GM21515 (cell line): ENCODE results near the gene PAFAH2.
"Not testable (repeated sequence)": the region's sequence is repeated elsewhere in the genome, so short reads cannot be mapped to it uniquely, and the experiment has no call there.

Experiments used
- ATAC-seq: cut with Tn5 transposase; IDR thresholded peaks from one replicate; pipeline ENCODE4 v1.9.1; 2021; ENCODE audit not compliant: unreplicated experiment

PAFAH2 gene

GRCh38 chr1:25943511-25943910 is 54.4 kb downstream of the PAFAH2 start:
- ATAC-seq, result not testable (repeated sequence)

GRCh38 chr1:25936947-25937346 is 60.9 kb downstream of the PAFAH2 start:
- ATAC-seq, result no peak

GRCh38 chr1:25933479-25934365 is 64.1 kb downstream of the PAFAH2 start:
- no peak for ATAC-seq

- not testable (repeated sequence) for ATAC-seq
Observed at GRCh38 chr1:25932811-25933400, 65.0 kb downstream of the PAFAH2 start.

GRCh38 chr1:25932321-25932720 is 65.5 kb downstream of the PAFAH2 start:
- ATAC-seq, result no peak

- no peak for ATAC-seq
Observed at GRCh38 chr1:25929016-25929415, 68.8 kb downstream of the PAFAH2 start.

- no peak for ATAC-seq
Observed at GRCh38 chr1:25927521-25928265, 70.2 kb downstream of the PAFAH2 start.

- ATAC-seq, result no peak
Observed at GRCh38 chr1:25926731-25927496, 70.9 kb downstream of the PAFAH2 start.

GRCh38 chr1:25924454-25924853 is 73.4 kb downstream of the PAFAH2 start:
- ATAC-seq, result no peak

GRCh38 chr1:25922971-25923552 is 74.8 kb downstream of the PAFAH2 start:
- ATAC-seq, result no peak

GRCh38 chr1:25922056-25922970 is 75.5 kb downstream of the PAFAH2 start:
- ATAC-seq, result no peak

GRCh38 chr1:25918615-25919014 is 79.2 kb downstream of the PAFAH2 start:
- ATAC-seq, result no peak

GRCh38 chr1:25917996-25918395 is 79.9 kb downstream of the PAFAH2 start:
- no peak for ATAC-seq

GRCh38 chr1:25916460-25916859 is 81.4 kb downstream of the PAFAH2 start:
- no peak for ATAC-seq

- no peak for ATAC-seq
Observed at GRCh38 chr1:25914074-25914995, 83.5 kb downstream of the PAFAH2 start.

- no peak for ATAC-seq
Observed at GRCh38 chr1:25913206-25913605, 84.7 kb downstream of the PAFAH2 start.

- no peak for ATAC-seq
Observed at GRCh38 chr1:25912076-25912831, 85.6 kb downstream of the PAFAH2 start.

GRCh38 chr1:25911162-25911561 is 86.7 kb downstream of the PAFAH2 start:
- ATAC-seq, result no peak
